Gastroesophageal sphincter (tissue), 4 donors: ENCODE measurements around the gene KLK6. TPM values are rescaled to one million over a fixed set of nuclear protein-coding genes. Genes with fewer than 3 reads are reported as not detected.

Experiments used
- ATAC-seq: fragments of 150-250 bp; one replicate; pipeline ENCODE4 v1.9.1; 2016; ENCODE audit warnings: mild to moderate bottlenecking, moderate library complexity
- H3K27ac ChIP-seq, 4 donors: fragments of 200-600 bp; sonication (generic) in 3 of 4; 1 replicate in 3 of 4; 2 replicates in 1 of 4; pipeline ENCODE4 v1.5.1; 2016 to 2019
- H3K27me3 ChIP-seq: fragments of 200-600 bp; sonication (generic); one replicate; pipeline ENCODE4 v1.5.1; 2019
- H3K36me3 ChIP-seq, 2 donors: fragments of 200-600 bp; sonication (generic); one replicate each; pipeline ENCODE4 v1.5.1; 2019; ENCODE audit warnings: control low read depth in 1 of 2
- H3K4me1 ChIP-seq, 3 donors: fragments of 200-600 bp; sonication (generic); 1 replicate in 2 of 3; 2 replicates in 1 of 3; pipeline ENCODE4 v1.5.1; 2016 to 2019; ENCODE audit warnings: control low read depth in 2 of 3
- H3K4me3 ChIP-seq, 2 donors: fragments of 200-600 bp; sonication (generic); one replicate each; pipeline ENCODE4 v1.5.1; 2019; ENCODE audit warnings: mild to moderate bottlenecking in 1 of 2, moderate library complexity in 1 of 2
- H3K9me3 ChIP-seq, 3 donors: fragments of 200-600 bp; sonication (generic); one replicate each; pipeline ENCODE4 v1.5.1; 2017 to 2019; ENCODE audit warnings: control low read depth in 2 of 3
- EP300 ChIP-seq: sonication (generic); formaldehyde crosslinking; IDR thresholded peaks from one replicate; pipeline ENCODE4 v1.6.1; 2017; ENCODE audit warnings: antibody characterized with exemption, mild to moderate bottlenecking
- POLR2A ChIP-seq, 2 donors: fragments of 450-650 bp; IDR thresholded peaks; one replicate each; pipeline ENCODE4 v1.6.1; 2017; ENCODE audit warnings: antibody characterized with exemption in 2 of 2, mild to moderate bottlenecking in 2 of 2, moderate library complexity in 1 of 2
- POLR2AphosphoS5 ChIP-seq: sonication (generic); formaldehyde crosslinking; IDR thresholded peaks from one replicate; pipeline ENCODE4 v1.6.1; 2017; ENCODE audit warnings: antibody characterized with exemption
- WGBS, 2 donors: methylation state at CpG; one replicate each; pipeline ENCODE4 v1.1.5; 2018; ENCODE audit warnings: low coverage in 1 of 2; 5-methylcytosine and 5-hydroxymethylcytosine counted together
- total RNA-seq, 4 donors: library from RNA; depleted of rRNA; stranded (reverse); fragments of >200 nt; gene quantifications; one replicate each; pipeline ENCODE4 v1.1.0, GENCODE V29; 2016
- TF ChIP-seq, protein P1 (sequence below), 4 experiments: fragments of 200-600 bp in 2 of 4; fragments of 450-650 bp in 2 of 4; sonication (generic) in 1 of 4; IDR thresholded peaks; one replicate each; pipeline ENCODE4 v1.5.1; 2017 to 2019; ENCODE audit warnings: antibody characterized with exemption in 4 of 4, mild to moderate bottlenecking in 2 of 4, moderate library complexity in 2 of 4

Gene KLK6
- total RNA-seq, 4 donors from 2014 or later, result 1.1 to 7.8 TPM; not detected in 2

DNA sequence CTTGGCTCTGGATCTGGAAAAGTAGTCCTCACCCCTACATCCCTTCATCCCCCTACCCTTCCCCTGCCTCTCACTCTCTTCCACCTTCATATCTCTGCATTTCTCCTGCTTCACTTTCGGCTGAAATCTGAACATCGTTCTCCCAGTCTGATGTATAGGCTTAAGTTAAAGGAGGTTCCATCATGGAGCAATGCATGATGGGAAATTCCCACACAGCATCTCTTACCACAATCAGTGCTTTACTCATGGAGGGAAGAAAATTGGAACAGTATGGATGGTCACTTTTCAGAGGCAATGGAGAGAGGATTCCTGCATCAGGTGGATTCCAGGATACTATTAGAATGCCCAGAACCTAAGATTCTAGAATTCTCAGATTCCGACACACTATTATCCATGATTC lies 38.1 kb upstream of the KLK6 start:
- ATAC-seq, result no peak
- peaks cover 87% of the 10 kb centered on the region for H3K27me3 ChIP-seq
- H3K27ac ChIP-seq, result no peak overlapping the region
- no peaks in the 10 kb centered on the region for H3K9me3 ChIP-seq
- no peaks in the 10 kb centered on the region for H3K4me1 ChIP-seq
- no peak for TF ChIP-seq POLR2A (IDR thresholded peaks at IDR 0.05)
- TF ChIP-seq EP300, result no peak
- no peak for TF ChIP-seq POLR2AphosphoS5
- TF ChIP-seq, protein P1, sequence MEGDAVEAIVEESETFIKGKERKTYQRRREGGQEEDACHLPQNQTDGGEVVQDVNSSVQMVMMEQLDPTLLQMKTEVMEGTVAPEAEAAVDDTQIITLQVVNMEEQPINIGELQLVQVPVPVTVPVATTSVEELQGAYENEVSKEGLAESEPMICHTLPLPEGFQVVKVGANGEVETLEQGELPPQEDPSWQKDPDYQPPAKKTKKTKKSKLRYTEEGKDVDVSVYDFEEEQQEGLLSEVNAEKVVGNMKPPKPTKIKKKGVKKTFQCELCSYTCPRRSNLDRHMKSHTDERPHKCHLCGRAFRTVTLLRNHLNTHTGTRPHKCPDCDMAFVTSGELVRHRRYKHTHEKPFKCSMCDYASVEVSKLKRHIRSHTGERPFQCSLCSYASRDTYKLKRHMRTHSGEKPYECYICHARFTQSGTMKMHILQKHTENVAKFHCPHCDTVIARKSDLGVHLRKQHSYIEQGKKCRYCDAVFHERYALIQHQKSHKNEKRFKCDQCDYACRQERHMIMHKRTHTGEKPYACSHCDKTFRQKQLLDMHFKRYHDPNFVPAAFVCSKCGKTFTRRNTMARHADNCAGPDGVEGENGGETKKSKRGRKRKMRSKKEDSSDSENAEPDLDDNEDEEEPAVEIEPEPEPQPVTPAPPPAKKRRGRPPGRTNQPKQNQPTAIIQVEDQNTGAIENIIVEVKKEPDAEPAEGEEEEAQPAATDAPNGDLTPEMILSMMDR (IDR thresholded peaks at IDR 0.05), result no peak
- 76 to 100% methylated on average over 1 to 3 of the region's 3 CpGs for WGBS, 2 donors
- no peak overlapping the region for H3K4me3 ChIP-seq
- no peaks in the 10 kb centered on the region for H3K36me3 ChIP-seq

DNA sequence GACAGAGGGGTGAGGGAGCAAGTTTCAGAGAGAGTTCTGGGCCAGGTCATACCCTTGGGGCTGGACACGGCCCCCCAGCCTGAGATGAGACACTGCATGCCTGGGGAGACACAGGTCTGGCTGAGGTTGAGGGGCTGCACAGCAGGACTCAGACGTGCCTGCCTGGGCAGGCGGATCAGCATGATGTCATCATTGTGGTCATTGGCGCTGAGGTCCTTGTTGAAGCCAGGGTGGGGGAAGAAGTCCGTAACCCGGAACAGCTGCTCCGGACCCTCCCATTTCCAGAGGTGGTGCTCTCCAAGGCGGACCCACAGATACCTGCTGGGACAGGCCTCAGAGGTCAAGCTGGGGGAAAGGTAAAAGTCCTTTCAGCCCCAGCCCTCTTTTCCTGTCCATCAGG lies 37.0 kb upstream of the KLK6 start:
- Histone ChIP-seq H3K4me3 (no peak overlapping the region), H3K4me1 (no peaks in the 10 kb centered on the region), H3K27ac (no peak overlapping the region), H3K36me3 (no peaks in the 10 kb centered on the region), H3K9me3 (no peaks in the 10 kb centered on the region), H3K27me3 (peaks cover 90% of the 10 kb centered on the region)
- no peak for ATAC-seq
- TF ChIP-seq, protein P1 (IDR thresholded peaks at IDR 0.05), result no peak
- 28% methylated on average over 2 of the region's 8 CpGs; no CpG with 5 or more reads in 1 of the 2 donors for WGBS, 2 donors

DNA sequence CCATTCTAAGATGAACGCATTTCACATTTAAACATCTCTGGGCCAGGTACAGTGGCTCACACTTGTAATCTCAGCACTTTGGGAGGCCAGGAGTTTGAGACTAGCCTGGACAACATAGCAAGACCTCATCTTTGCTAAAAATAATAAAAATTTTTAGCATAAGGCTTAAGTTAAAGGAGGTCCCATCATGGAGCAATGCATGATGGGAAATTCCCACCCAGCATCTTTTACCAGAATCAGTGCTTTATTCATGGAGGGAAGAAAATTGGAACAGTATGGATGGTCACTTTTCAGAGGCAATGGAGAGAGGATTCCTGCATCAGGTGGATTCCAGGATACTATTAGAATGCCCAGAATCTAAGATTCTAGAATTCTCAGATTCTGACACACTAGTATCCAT lies 35.9 kb upstream of the KLK6 start:
- ATAC-seq, result no peak
- no peak overlapping the region for H3K27ac ChIP-seq
- peaks cover 90% of the 10 kb centered on the region for H3K27me3 ChIP-seq
- H3K4me3 ChIP-seq, result no peak overlapping the region
- H3K4me1 ChIP-seq, result no peaks in the 10 kb centered on the region
- no peaks in the 10 kb centered on the region for H3K9me3 ChIP-seq
- WGBS, 2 donors, result 71 to 78% methylated on average over 1 of the region's 1 CpG
- no peaks in the 10 kb centered on the region for H3K36me3 ChIP-seq
- TF ChIP-seq, protein P1 (IDR thresholded peaks at IDR 0.05), result no peak
- TF ChIP-seq POLR2A (IDR thresholded peaks at IDR 0.05), result no peak
- no peak for TF ChIP-seq EP300
- no peak for TF ChIP-seq POLR2AphosphoS5

DNA sequence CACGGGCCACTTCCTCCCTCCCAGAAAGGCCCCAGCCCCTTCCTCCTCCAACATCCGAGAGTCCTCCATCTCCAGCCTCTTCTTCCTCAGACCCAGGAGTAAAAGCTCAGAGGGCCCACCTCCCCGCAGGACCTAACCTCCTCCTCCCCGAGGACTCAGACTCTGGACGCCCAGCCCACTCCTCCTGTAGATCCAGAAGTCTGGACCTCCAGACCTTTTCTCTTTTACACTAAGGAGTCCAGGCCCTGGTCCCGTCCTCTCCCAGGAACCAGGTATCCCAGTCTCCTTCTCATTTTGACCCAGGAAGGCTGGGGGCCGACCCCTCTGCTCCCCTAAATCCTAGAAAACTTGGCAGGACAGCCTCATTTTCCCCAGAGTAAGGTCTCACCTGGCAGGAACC lies 33.9 kb upstream of the KLK6 start:
- Histone ChIP-seq H3K27ac (no peak overlapping the region), H3K36me3 (no peaks in the 10 kb centered on the region), H3K27me3 (peaks cover 87% of the 10 kb centered on the region), H3K4me1 (no peaks in the 10 kb centered on the region), H3K9me3 (no peaks in the 10 kb centered on the region), H3K4me3 (no peak overlapping the region)
- TF ChIP-seq, protein P1 (IDR thresholded peaks at IDR 0.05), result no peak
- no peak for TF ChIP-seq POLR2AphosphoS5
- no peak for TF ChIP-seq EP300
- TF ChIP-seq POLR2A (IDR thresholded peaks at IDR 0.05), result no peak
- 78% methylated on average over 5 of the region's 7 CpGs; no CpG with 5 or more reads in 1 of the 2 donors for WGBS, 2 donors
- no peak for ATAC-seq

DNA sequence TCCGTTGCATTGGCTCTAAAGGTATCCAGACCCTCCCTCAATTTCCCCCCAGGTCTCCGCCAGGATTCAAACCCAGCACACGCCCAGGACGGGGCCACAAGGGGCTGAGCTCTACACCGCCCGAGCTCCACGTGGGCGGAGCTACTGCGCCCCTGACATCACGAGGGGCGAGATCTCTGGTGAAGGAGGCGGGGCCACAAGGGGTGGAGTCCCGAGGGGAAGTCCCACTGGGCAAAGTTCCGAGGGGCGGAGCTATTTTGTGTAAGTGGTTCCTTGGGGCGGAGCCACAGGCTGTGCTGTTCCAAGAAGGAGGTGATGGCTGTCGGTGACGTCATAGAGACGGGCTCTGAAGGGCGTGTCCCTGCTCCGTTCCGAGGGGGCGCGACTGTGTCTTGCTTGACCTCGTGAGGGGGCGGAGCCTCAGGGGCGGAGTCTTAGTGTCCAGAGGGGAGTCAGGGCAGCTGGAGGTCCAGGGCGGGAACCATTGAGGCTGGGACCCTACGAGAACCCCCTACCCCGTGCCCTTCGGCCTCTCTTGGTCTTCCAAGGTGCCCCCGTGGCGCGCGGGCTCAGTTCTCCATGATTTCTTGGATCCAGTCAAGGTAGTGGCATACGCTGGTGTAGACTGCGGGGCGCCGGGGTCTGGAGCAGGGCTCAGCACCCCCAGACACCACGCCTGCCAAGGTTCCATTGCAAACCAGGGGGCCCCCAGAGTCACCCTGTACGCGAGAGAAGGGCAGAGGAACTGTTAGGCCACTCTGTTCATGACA lies 33.3 kb upstream of the KLK6 start:
- H3K4me1 ChIP-seq, result no peaks in the 10 kb centered on the region
- peak; percentile 25 for ATAC-seq
- H3K4me3 ChIP-seq, result no peak overlapping the region
- TF ChIP-seq EP300 (no peak), POLR2A (IDR thresholded peaks at IDR 0.05) (no peak), POLR2AphosphoS5 (no peak)
- TF ChIP-seq, protein P1 (IDR thresholded peaks at IDR 0.05), result no peak
- WGBS, 2 donors, result 28 to 79% methylated on average over 6 to 8 of the region's 42 CpGs
- H3K36me3 ChIP-seq, result no peaks in the 10 kb centered on the region
- H3K27me3 ChIP-seq, result peaks cover 88% of the 10 kb centered on the region
- H3K9me3 ChIP-seq, result no peaks in the 10 kb centered on the region
- no peak overlapping the region for H3K27ac ChIP-seq
